Right lobe of liver (tissue), 6 donors: ENCODE measurements around the gene SLC17A8. TPM values are rescaled to one million over a fixed set of nuclear protein-coding genes. Genes with fewer than 3 reads are reported as not detected.

ENCODE experiments used
- ATAC-seq, 4 donors: fragments of 200-7000 bp; cut with Tn5 transposase; one replicate each; pipeline ENCODE4 v1.9.1; 2020; ENCODE audit warnings: mild to moderate bottlenecking in 4 of 4, moderate library complexity in 4 of 4
- DNase-seq, 3 donors: peaks; one replicate each; pipeline ENCODE4 v3.0.0-alpha.2; 2020
- H3K27ac ChIP-seq, 3 donors: fragments of 200-600 bp; one replicate each; pipeline ENCODE4 v1.8.0; 2022
- H3K27me3 ChIP-seq, 2 donors: fragments of 200-600 bp; one replicate each; pipeline ENCODE4 v1.8.0; 2022
- H3K36me3 ChIP-seq, 4 donors: fragments of 200-600 bp; sonication (generic) in 1 of 4; one replicate each; pipeline versions ENCODE4 v1.5.1 to v1.8.0; 2017 to 2022; ENCODE audit warnings: control low read depth in 1 of 4
- H3K4me1 ChIP-seq, 4 donors: fragments of 200-600 bp; sonication (generic) in 1 of 4; one replicate each; pipeline versions ENCODE4 v1.5.1 to v1.8.0; 2017 to 2022; ENCODE audit warnings: control low read depth in 1 of 4
- H3K4me3 ChIP-seq, 3 donors: fragments of 200-600 bp; one replicate each; pipeline ENCODE4 v1.8.0; 2022
- H3K9me3 ChIP-seq, 4 donors: fragments of 200-600 bp; sonication (generic) in 1 of 4; one replicate each; pipeline versions ENCODE4 v1.5.1 to v1.8.0; 2017 to 2022; ENCODE audit warnings: control low read depth in 1 of 4
- POLR2A ChIP-seq: fragments of 450-650 bp; IDR thresholded peaks from one replicate; pipeline ENCODE4 v1.6.1; 2017; ENCODE audit warnings: antibody characterized with exemption, mild to moderate bottlenecking
- WGBS: methylation state at CpG from one replicate; pipeline ENCODE4 v1.1.6; 2018; ENCODE audit warnings: low coverage, low lambda C conversion rate; ENCODE audit not compliant: insufficient coverage; ENCODE audit errors: missing lambda C conversion rate; 5-methylcytosine and 5-hydroxymethylcytosine counted together
- intact Hi-C, 2 donors: fragments of 100-400 bp; cut with DNase I; formaldehyde crosslinking; loops; one replicate each; pipeline versions ENCODE4 v1.11.2 to v1.14.1; 2022
- total RNA-seq, 6 experiments: library from RNA; depleted of rRNA in 2 of 6; stranded (reverse); fragments of >200 nt in 2 of 6; fragmentation: NEBNext Ultra II Directional in 3 of 6; extraction: Animal tissue kit (Norgen Biotek cat#: 25700) in 3 of 6; gene quantifications; one replicate each; pipeline versions ENCODE4 v1.1.0 to v1.2.4, GENCODE V29; 2016 to 2023
- TF ChIP-seq, protein P1 (sequence below), 4 donors: fragments of 200-600 bp in 3 of 4; fragments of 450-650 bp in 1 of 4; IDR thresholded peaks; one replicate each; pipeline versions ENCODE4 v1.5.1 to v1.8.0; 2016 to 2022; ENCODE audit warnings: antibody characterized with exemption in 4 of 4, mild to moderate bottlenecking in 2 of 4
- donor health status: DM: no; HTN: yes; CAD: no.
- donor health status: DM: no; HTN: no; CAD: no.
- donor health status: DM: no; HTN: no; CAD: no.
- donor health status: DM: no; HTN: yes; CAD: no.
- donor health status: DM: no; HTN: yes; CAD: no.

SLC17A8 gene
- total RNA-seq, 6 experiments from 2014 or later: 0.06 to 0.51 (median 0.23) TPM

DNA sequence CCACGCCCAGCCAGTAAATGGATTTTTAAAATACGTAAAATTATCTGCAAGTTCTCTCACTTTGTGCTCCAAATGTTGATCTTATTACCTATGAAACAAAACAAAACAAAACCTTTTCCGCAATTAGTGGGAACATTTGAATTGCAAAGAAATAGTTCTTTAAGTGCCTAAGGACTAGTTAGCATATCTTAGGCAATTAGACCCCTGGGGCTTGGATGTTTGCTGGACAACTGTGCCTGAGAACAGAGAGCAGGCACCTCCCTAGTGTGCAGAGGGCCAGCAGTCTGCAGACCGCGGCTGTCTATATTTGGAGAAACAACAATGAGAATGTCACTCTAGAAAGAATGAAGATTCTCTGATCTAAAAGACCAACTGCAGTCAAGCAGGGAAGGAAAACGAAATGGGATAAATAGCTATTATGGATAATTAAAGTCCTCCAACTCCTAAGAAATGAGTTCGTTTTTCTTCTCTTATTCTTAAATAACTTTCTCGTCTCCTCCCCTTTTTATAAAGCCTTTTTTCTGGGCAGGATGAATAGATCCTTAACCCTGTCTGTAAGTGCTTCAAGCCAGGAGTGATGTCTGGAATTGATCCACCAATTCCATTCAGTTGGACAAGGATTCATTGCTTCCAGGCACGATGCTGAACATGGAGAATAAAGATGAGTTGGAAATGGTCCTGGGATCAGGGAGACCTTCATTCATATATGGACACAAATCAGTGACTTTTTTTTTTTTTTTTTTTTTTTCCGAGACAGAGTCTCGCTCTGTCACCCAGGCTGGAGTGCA is 16.2 kb downstream of the SLC17A8 start:
- Histone ChIP-seq H3K4me1 (no peaks in the 10 kb centered on the region), H3K27ac (no peak overlapping the region), H3K27me3 (no peaks in the 10 kb centered on the region), H3K36me3 (no peaks in the 10 kb centered on the region), H3K9me3 (no peaks in the 10 kb centered on the region), H3K4me3 (no peak overlapping the region)
- 49% methylated on average over 10 of the region's 11 CpGs for WGBS
- intact Hi-C loops: no loop called here
- ATAC-seq (no peak), DNase-seq (no peak)
- TF ChIP-seq, protein P1, sequence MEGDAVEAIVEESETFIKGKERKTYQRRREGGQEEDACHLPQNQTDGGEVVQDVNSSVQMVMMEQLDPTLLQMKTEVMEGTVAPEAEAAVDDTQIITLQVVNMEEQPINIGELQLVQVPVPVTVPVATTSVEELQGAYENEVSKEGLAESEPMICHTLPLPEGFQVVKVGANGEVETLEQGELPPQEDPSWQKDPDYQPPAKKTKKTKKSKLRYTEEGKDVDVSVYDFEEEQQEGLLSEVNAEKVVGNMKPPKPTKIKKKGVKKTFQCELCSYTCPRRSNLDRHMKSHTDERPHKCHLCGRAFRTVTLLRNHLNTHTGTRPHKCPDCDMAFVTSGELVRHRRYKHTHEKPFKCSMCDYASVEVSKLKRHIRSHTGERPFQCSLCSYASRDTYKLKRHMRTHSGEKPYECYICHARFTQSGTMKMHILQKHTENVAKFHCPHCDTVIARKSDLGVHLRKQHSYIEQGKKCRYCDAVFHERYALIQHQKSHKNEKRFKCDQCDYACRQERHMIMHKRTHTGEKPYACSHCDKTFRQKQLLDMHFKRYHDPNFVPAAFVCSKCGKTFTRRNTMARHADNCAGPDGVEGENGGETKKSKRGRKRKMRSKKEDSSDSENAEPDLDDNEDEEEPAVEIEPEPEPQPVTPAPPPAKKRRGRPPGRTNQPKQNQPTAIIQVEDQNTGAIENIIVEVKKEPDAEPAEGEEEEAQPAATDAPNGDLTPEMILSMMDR (IDR thresholded peaks at IDR 0.05): no peak
- no peak for TF ChIP-seq POLR2A

DNA sequence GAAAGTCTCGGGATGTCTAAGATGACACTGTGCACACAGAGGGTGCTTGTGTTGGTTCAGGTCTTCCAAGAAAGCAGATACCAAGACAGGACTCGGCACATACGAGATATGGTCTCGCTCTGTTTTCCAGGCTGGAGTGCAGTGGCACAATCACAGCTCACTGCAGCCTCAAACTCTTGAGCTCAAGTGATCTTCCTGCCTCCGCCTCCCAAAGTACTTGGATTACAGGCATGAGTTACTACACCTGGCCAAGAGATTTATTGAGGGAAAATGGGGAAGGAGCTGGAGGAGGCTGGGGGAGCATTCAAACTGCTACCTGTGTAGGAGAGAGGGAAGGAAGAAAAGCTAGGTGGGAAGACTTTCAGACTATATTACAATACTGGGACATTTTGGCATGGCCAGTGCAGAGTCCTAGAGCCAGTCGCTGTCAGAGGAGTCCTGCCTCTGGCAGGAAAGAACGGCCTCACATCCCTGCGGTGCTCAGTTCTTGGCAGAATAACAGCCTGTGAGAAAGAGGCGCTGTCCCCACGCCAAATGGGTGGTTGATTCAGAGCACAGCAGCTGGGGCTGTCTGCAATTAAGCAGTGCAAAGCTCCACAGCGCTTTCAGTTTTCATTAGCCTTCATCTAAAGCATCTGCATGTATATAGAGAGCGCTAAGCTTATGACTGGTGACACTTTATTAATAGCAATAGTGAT is 18.3 kb downstream of the SLC17A8 start:
- Histone ChIP-seq H3K27me3 (no peaks in the 10 kb centered on the region), H3K36me3 (no peaks in the 10 kb centered on the region), H3K4me3 (no peak overlapping the region), H3K27ac (no peak overlapping the region), H3K9me3 (no peaks in the 10 kb centered on the region), H3K4me1 (no peaks in the 10 kb centered on the region)
- intact Hi-C loops: no loop called here
- WGBS: 61% methylated on average over 4 of the region's 12 CpGs
- no peak for DNase-seq
- peak; percentile 23 to 45 (median 30) for ATAC-seq
- TF ChIP-seq POLR2A: no peak
- TF ChIP-seq, protein P1 (IDR thresholded peaks at IDR 0.05): no peak

DNA sequence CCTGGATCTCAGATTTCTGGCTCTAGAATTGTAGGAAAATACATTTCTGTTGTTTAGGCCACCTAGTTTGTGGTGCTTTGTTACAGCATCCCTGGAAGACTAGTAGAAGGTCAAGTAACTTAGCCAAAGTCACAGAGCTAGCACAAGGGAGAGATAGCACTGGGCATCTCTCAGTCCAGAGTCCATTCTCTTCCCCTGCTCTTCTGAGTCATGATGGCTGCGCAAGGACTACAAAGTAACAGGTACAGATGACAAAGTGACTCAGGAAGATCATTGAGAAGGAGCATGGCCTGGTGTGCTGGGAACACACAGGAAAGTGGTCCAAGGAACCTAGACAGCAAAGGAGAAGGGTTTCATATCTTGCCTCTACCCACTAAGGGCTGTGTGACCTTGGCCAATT is 19.3 kb downstream of the SLC17A8 start:
- TF ChIP-seq, protein P1 (IDR thresholded peaks at IDR 0.05): no peak
- TF ChIP-seq POLR2A: no peak
- Histone ChIP-seq H3K9me3 (no peaks in the 10 kb centered on the region), H3K27ac (no peak overlapping the region), H3K4me1 (no peaks in the 10 kb centered on the region), H3K4me3 (no peak overlapping the region), H3K27me3 (no peaks in the 10 kb centered on the region), H3K36me3 (no peaks in the 10 kb centered on the region)
- DNase-seq (no peak), ATAC-seq (no peak)
- WGBS: no CpG with 5 or more reads among the region's 1 CpG
- intact Hi-C loops: no loop called here

DNA sequence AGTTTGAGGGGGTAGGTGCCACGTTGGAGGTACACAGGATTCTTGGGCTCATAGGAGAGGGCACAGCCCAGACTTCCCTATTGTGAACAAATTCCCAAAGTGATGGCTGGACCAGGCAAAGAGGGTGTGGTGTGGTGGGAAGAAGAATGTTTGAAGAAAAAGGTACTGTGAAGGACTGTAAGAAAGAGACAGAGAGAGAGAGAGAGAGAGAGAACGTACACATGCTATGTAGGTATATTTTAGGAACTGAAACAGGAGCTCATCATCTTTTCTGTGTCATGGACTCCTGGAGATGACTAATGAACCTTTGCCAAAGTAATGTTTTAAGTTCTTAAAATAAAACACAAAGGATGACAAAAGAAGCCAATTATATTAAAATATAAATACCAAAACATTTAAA is 24.5 kb downstream of the SLC17A8 start:
- no peak for ATAC-seq
- intact Hi-C loops: no loop called here
- Histone ChIP-seq H3K36me3 (no peaks in the 10 kb centered on the region), H3K4me1 (no peaks in the 10 kb centered on the region), H3K4me3 (no peak overlapping the region), H3K27ac (no peak overlapping the region), H3K27me3 (no peaks in the 10 kb centered on the region), H3K9me3 (no peaks in the 10 kb centered on the region)
- no peak for DNase-seq
- no peak for TF ChIP-seq POLR2A
- TF ChIP-seq, protein P1 (IDR thresholded peaks at IDR 0.05): no peak
- WGBS: 67% methylated on average over 2 of the region's 2 CpGs
